Activated CD4-positive, alpha-beta T cell treated with anti-CD3 and anti-CD28 coated beads for 4 hours (primary cell): ENCODE measurements around the gene ZBTB1.

Experiments used
- DNase-seq, 2 donors: peaks; one replicate each; pipeline ENCODE4 v3.0.0-alpha.2; 2020

ZBTB1 gene

GRCh38 chr14:64573109-64573508 lies 68.5 kb downstream of the ZBTB1 start:
- no peak for DNase-seq
